Memory B cell (primary cell): Measurements from ENCODE around the gene KCTD6.

Experiments used
- ATAC-seq: fragments of 150-1000 bp; cut with Tn5 transposase; 2 replicates; pipeline ENCODE4 v1.10.0; 2021; ENCODE audit warnings: low read depth, mild to moderate bottlenecking, moderate library complexity
- DNase-seq, 2 donors: peaks; one replicate each; pipeline ENCODE4 v3.0.0; 2022; ENCODE audit warnings: low spot score in 2 of 2
- H3K27ac Mint-ChIP-seq: one replicate; pipeline ENCODE4 v1.8.0; 2022; ENCODE audit warnings: mild to moderate bottlenecking, moderate library complexity, mixed read lengths
- H3K27me3 Mint-ChIP-seq: one replicate; pipeline ENCODE4 v1.8.0; 2022; ENCODE audit warnings: mixed read lengths
- H3K36me3 Mint-ChIP-seq: one replicate; pipeline ENCODE4 v1.8.0; 2022; ENCODE audit warnings: mild to moderate bottlenecking, mixed read lengths
- H3K4me1 Mint-ChIP-seq: one replicate; pipeline ENCODE4 v1.8.0; 2022; ENCODE audit warnings: mixed read lengths
- H3K4me3 Mint-ChIP-seq: one replicate; pipeline ENCODE4 v1.8.0; 2022; ENCODE audit warnings: mild to moderate bottlenecking, moderate library complexity, mixed read lengths
- H3K9me3 Mint-ChIP-seq: one replicate; pipeline ENCODE4 v1.8.0; 2022; ENCODE audit warnings: mixed read lengths

KCTD6 gene

DNA sequence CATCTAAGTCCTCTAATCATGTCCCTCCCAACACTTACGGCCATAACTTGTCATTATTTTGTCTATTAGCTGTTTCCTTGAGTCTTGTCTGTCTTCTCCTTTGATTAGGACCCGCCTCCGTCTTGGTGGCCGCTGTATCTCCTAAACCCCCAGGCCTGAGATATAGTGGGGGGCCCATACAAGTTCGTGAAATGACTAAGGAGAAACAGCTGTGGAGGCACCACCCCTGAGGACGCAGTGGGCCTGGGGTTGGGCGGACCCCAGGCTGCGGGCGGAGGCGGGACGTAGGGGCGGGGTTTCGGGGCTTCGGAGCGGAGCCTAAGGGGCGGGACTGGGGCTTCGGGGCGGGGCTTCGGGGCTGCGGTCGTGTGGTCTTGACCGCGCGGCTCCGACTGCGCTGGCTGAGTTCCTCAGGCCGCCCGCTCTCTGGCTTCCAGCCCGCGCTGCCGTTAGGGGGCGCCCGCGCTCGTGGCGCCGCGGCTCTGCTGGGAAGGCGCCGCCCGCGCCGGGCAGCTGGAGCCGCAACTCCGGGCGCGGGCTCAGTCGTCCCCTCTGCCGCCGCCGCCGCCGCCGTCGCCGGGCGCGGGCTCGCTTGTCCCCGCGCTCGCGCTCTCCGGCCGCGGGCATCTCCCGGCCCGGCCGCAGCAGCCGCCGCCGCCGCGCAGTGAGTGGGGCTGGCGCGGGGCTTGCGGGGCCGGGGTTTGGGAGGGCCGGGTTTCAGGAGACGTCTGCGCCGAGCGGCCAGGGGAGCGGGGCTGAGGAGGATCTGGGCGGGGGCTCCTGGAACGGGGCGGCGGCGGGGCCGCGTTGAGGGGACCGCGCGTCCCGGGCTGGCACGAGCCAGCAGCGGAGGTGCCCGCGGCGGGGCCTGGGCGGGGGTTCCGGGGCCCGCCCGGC lies at the start of gene KCTD6:
KCTD6 (plus strand) TSS at position 591 of the 897 bp plus-strand sequence. CDS start 6,660 bp downstream, outside the sequence.
- Mint-ChIP-seq H3K36me3 (no peaks in the 10 kb centered on the region), H3K27me3 (peaks cover 6% of the 10 kb centered on the region), H3K9me3 (no peaks in the 10 kb centered on the region), H3K4me1 (peaks cover 29% of the 10 kb centered on the region), H3K27ac (peak within 1 kb of the TSS; percentile 80), H3K4me3 (peak within 1 kb of the TSS; percentile 93)
- DNase-seq: peak; percentile 97 to 98
- peak; percentile 91 for ATAC-seq

DNA sequence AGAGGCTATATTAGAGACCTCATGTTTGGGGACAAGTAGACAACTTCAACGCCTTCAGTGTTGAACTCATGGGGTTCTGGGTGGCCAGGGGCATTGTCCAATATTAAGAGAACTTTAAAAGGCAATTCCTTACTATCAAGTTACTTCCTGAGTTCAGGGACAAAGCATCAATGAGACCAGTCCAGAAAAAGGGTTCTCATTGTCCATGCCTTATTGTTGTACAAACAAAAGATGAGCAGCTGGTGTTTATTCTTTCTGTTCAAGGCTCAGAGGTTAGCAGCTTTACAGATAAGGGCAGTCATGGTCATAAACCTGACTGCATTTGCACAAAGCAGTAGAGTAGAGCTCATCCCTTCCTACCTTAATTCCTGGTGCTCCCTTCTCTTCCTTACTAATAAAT lies 39.7 kb upstream of the KCTD6 start:
- Mint-ChIP-seq H3K4me3 (no peak overlapping the region), H3K27ac (no peak overlapping the region), H3K9me3 (peaks cover 12% of the 10 kb centered on the region), H3K4me1 (no peaks in the 10 kb centered on the region), H3K36me3 (peaks cover 14% of the 10 kb centered on the region), H3K27me3 (no peaks in the 10 kb centered on the region)
- no peak for DNase-seq
- ATAC-seq: no peak

DNA sequence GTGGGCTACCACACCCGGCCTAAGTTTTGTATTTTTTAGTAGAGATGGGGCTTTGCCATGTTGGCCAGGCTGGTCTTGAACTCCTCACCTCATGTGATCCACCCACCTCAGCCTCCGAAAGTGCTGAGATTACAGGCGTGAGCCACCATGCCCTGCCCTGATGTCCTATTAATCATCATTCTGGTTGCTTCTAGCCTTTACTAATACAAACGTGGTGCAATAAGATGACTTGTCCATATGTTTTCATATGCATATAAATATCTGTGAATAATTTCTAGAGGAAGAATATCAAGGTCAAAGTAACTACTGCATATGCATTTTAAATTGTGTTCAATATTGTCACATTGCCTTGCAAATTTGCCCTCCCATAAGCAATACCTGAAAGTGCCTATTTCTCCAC lies 32.7 kb upstream of the KCTD6 start:
- Mint-ChIP-seq H3K4me1 (peaks cover 5% of the 10 kb centered on the region), H3K27me3 (no peaks in the 10 kb centered on the region), H3K36me3 (peaks cover 10% of the 10 kb centered on the region), H3K9me3 (peaks cover 6% of the 10 kb centered on the region), H3K27ac (no peak overlapping the region), H3K4me3 (no peak overlapping the region)
- DNase-seq: no peak
- ATAC-seq: no peak

DNA sequence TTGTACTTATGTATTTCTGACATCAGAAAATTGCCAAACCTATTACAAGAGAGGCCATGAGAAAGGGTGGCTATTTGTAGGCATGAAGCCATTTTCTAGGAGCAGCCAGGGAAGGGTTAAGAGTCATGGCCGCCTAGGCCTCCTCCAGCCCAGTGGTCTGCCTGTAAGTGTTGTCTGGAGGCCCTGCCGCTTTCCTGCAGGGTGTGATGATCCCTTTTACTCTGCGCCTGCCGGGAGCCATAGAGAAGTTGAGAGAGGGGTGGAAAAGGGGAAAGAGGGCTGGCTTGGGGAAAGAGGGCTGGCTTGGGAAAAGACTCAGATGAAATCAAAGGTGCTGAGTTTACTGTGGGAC lies 29.1 kb upstream of the KCTD6 start:
- ATAC-seq (no peak), DNase-seq (no peak)
- Mint-ChIP-seq H3K27me3 (no peaks in the 10 kb centered on the region), H3K36me3 (no peaks in the 10 kb centered on the region), H3K27ac (no peak overlapping the region), H3K4me3 (peak overlapping the region; percentile 32), H3K4me1 (peaks cover 5% of the 10 kb centered on the region), H3K9me3 (no peaks in the 10 kb centered on the region)

DNA sequence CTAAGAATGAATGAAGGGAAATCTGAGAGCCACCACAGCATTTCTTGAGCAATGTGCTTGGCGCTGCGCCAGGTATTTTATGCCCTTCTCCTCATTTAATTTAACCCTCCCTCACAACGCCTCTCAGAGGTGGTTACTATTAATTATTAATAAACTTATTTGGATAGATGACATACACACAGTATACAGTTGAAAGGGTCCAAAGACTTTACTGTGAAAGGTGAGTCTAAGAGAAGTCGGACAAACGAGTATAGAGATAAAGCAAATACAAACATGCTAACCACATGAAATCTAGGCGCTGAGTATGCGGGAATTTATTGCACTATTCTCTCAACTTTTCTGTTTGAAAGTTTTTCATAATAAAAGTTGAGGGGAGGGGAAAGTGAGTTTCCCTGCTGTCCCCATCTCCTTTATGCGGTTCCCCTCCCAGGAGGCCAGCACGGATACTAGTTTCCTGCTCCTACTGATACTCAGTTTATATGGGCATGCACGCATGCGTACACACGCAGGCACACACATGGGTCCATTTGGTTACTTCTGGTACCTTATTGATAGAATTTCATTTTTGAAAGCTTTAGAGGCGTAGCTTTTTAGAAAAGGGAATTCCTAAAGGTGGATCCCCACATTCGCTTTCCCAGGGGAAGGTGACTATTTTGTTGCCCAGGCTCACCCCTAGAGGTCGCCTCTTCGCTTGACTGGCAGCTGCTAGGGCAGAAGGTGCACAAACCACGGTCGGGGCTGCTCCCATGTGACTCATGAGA lies 28.5 kb upstream of the KCTD6 start:
- no peak overlapping the region for H3K27ac Mint-ChIP-seq
- DNase-seq: peak; percentile 54 to 56
- H3K4me1 Mint-ChIP-seq: peaks cover 5% of the 10 kb centered on the region
- no peaks in the 10 kb centered on the region for H3K27me3 Mint-ChIP-seq
- peak; percentile 95 for ATAC-seq
- H3K4me3 Mint-ChIP-seq: peak overlapping the region; percentile 32
- H3K9me3 Mint-ChIP-seq: no peaks in the 10 kb centered on the region
- no peaks in the 10 kb centered on the region for H3K36me3 Mint-ChIP-seq

DNA sequence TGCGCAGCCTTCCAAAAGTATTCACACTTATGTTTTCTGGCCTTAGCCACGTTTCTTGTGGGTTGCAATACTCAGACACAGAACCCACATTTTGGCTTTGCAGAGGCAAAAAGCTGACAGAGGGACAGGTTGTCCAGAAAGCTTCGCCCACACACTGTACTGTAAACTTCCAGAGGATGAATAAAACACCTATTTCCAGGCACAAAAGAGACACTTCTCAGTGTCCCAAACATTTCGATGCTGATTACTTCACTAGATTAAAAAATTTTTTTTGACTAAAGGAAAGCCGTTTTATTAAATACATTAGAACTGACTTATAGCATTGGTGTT lies 28.0 kb upstream of the KCTD6 start:
- no peak overlapping the region for H3K27ac Mint-ChIP-seq
- H3K27me3 Mint-ChIP-seq: no peaks in the 10 kb centered on the region
- DNase-seq: no peak
- peaks cover 5% of the 10 kb centered on the region for H3K4me1 Mint-ChIP-seq
- H3K36me3 Mint-ChIP-seq: no peaks in the 10 kb centered on the region
- peak overlapping the region; percentile 27 for H3K4me3 Mint-ChIP-seq
- ATAC-seq: no peak
- H3K9me3 Mint-ChIP-seq: no peaks in the 10 kb centered on the region

DNA sequence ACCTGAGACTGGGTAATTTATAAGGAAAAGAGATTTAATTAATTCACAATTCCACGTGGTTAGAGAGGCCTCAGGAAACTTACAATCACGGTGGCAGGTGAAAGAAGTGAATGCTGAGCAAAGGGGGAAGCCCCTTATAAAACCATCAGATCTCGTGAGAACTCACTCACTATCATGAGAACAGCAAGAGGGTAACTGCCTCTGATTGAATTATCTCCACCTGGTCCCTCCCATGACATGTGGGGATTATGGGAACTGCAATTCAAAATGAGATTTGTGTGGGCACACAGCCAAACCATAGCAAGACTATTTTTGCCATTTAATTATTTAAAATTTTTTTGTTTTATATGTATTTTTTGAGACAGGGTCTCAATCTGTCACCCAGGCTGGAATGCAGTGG lies 27.0 kb upstream of the KCTD6 start:
- DNase-seq (no peak), ATAC-seq (peak; percentile 54)
- Mint-ChIP-seq H3K27me3 (no peaks in the 10 kb centered on the region), H3K36me3 (no peaks in the 10 kb centered on the region), H3K4me3 (no peak overlapping the region), H3K9me3 (no peaks in the 10 kb centered on the region), H3K4me1 (peaks cover 5% of the 10 kb centered on the region), H3K27ac (no peak overlapping the region)

DNA sequence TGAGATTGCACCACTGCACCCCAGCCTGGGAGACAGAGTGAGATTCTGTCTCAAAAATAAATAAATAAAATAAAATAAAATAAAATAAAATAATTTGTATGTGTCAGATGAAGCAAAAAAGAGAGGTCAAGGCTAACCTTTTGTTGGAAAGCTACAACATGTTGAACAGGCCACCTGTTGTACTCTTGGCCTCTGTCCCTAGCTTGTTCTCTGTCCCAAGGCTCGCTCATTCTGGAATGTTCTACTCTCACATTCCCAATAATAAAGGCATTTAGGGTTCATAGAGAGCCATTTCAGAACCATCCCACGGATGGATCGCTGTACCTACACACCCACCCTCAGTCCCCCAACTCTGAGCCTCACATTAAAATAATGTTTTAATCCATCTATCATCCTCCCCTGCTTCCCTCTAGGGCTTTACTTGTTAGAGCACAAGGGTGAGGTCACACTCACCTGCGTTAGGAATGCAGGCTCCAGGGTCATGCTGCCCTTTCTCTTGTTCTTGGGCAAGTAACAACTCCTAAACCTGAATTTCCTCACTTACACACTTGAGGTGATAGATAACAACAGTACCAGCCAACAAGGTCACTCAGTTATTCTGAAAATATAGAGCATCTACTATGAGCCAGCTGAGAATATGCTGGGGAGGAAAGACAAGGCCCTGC lies 24.9 kb upstream of the KCTD6 start:
- peaks cover 6% of the 10 kb centered on the region for H3K4me1 Mint-ChIP-seq
- DNase-seq: no peak
- H3K36me3 Mint-ChIP-seq: no peaks in the 10 kb centered on the region
- no peak overlapping the region for H3K4me3 Mint-ChIP-seq
- no peak overlapping the region for H3K27ac Mint-ChIP-seq
- no peaks in the 10 kb centered on the region for H3K27me3 Mint-ChIP-seq
- ATAC-seq: no peak
- no peaks in the 10 kb centered on the region for H3K9me3 Mint-ChIP-seq

DNA sequence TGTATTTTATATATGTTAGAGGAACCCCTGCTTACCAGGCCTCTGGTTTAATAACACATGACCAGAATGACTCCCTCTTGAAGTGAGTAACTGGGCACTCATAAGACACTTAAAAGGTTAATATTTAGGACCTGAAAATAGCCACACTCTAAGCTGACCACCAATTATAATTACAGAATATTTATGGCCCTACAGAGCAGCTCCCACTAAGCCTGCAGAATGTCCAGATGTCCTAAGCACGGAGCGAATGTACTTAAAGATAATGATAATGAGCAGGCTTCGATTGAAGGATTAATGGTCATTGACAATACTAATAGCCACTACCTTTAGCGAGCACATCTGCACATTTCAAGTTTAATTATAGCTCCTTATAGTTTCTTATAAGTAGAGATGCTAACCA lies 22.8 kb upstream of the KCTD6 start:
- ATAC-seq: no peak
- no peak for DNase-seq
- Mint-ChIP-seq H3K4me1 (peaks cover 3% of the 10 kb centered on the region), H3K27ac (no peak overlapping the region), H3K4me3 (no peak overlapping the region), H3K9me3 (no peaks in the 10 kb centered on the region), H3K27me3 (no peaks in the 10 kb centered on the region), H3K36me3 (no peaks in the 10 kb centered on the region)

DNA sequence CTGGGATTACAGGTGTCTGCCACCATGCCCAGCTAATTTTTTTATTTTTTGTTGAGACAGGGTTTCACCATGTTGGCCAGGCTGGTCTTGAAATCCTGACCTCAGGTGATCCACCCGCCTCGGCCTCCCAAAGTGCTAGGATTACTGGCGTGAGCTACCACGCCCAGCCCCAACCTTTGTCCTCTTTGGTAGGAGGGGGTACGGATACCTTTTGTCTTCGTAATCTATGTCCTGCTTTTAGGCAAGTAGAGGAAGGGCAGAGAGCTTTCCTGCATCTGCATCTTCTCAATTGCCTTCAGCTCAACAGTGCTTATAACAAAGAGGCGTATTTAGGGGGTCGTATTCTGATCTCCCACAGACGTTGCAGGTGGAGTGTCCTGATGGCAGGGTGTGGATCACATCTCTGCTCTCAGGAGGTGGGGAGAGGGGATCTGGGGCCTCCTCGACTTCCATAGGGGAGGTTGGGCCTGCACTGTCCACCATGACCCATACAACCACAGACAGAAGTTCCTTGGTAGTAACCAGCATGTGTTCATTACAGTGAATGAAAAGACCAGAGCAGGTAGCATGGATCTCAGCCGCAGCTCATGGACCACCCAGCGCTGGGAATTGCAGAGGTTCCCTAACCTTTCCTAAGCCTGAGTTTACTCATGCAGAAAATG lies 21.4 kb upstream of the KCTD6 start:
- no peaks in the 10 kb centered on the region for H3K9me3 Mint-ChIP-seq
- H3K27me3 Mint-ChIP-seq: no peaks in the 10 kb centered on the region
- H3K4me1 Mint-ChIP-seq: peaks cover 17% of the 10 kb centered on the region
- no peaks in the 10 kb centered on the region for H3K36me3 Mint-ChIP-seq
- no peak overlapping the region for H3K4me3 Mint-ChIP-seq
- ATAC-seq (no peak), DNase-seq (no peak)
- H3K27ac Mint-ChIP-seq: no peak overlapping the region

DNA sequence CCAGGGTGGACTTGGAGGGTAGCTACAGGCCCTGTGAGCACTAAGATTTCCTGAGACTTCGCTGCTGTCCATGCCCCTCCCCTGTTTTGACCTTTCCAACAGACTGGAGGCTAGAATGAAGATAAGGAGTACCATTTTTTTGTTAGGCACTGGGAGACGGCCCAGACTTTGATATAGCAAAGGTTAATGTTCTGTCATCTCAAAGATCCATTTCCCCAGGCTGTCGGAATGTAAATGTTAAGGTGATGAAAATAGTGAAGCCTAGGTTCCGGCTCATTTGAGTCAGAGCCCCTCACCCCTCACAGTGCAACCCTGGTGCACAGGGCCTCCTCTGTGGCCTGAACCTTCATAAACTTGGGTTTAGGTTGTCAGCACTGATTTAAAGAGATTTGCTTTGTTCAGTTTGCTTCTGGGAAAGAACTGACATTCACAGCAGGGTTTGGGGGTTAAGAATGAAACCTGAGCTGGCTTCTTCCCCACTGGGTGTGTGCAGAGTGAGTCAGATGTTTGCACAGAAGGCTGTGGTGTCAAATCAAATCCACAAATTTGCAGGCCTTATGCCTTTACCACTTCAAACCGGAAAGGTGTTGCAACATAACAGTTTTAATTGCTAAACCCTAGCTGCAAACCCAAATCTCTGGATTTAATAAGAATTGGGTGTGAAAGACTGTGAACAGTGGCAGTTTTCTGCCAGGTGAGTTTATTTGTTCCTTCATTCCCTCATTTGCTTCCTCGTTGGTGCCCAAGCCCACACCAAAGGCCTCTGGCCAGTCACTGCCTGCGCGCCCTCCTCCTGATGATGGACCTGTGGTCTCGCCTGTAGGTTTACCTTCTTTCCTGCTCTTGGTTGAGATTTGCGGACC lies 20.6 kb upstream of the KCTD6 start:
- Mint-ChIP-seq H3K4me1 (peaks cover 17% of the 10 kb centered on the region), H3K4me3 (no peak overlapping the region), H3K36me3 (no peaks in the 10 kb centered on the region), H3K9me3 (no peaks in the 10 kb centered on the region), H3K27me3 (no peaks in the 10 kb centered on the region), H3K27ac (no peak overlapping the region)
- DNase-seq (no peak), ATAC-seq (no peak)

DNA sequence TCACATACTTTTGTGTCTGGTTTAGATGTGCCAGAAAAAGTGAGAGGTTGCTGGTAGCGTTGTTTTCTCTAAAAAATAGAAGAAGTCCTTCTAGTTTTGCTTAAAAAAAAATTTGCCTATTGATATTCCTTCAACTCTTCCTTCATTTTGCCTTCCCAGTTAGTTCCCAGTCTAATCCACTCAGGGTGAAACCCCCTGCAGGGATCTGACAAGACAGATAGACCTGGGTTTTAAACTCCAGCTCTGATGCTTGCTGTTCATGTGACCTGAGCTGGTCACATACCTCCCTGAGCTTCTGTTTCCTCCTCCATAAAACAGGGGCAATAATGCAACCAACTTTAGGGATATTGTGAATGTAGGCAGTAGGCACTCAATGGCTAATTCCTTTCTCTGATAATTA lies 18.6 kb upstream of the KCTD6 start:
- no peak overlapping the region for H3K4me3 Mint-ChIP-seq
- H3K9me3 Mint-ChIP-seq: no peaks in the 10 kb centered on the region
- ATAC-seq (no peak), DNase-seq (no peak)
- no peaks in the 10 kb centered on the region for H3K27me3 Mint-ChIP-seq
- peak overlapping the region; percentile 35 for H3K27ac Mint-ChIP-seq
- H3K36me3 Mint-ChIP-seq: no peaks in the 10 kb centered on the region
- peaks cover 21% of the 10 kb centered on the region for H3K4me1 Mint-ChIP-seq

DNA sequence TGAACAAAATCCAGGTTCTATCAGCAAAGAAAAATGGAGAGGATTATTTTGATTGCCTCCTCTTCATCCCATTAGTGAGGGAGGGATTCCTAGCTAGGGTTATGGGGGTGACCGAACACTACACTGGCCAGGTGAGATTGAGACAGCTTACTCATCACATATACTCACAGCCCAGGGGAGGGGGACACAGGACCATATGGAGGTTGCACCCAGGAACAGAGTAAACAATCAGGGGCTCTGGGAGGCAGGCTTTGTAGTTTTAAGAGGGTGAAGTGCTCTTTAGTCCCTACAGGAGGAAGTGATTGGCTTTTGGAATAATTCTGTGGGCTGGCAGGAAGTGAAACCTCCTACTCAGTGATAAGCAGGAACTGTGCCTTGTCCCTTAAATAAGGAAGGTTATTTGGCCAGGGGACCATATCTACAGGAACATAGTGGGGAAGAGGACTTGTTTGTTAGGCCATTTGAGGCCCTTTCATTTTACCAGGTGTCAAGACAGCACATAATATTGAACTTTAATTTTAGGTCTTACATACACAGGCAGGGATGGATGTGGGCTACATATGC lies 17.5 kb upstream of the KCTD6 start:
- no peaks in the 10 kb centered on the region for H3K27me3 Mint-ChIP-seq
- peak overlapping the region; percentile 59 for H3K4me3 Mint-ChIP-seq
- peak overlapping the region; percentile 78 for H3K27ac Mint-ChIP-seq
- ATAC-seq (peak; percentile 68), DNase-seq (no peak)
- no peaks in the 10 kb centered on the region for H3K36me3 Mint-ChIP-seq
- peaks cover 1% of the 10 kb centered on the region for H3K9me3 Mint-ChIP-seq
- peaks cover 21% of the 10 kb centered on the region for H3K4me1 Mint-ChIP-seq
